ENCODE results near the gene CHIA.

CHIA gene

DNA sequence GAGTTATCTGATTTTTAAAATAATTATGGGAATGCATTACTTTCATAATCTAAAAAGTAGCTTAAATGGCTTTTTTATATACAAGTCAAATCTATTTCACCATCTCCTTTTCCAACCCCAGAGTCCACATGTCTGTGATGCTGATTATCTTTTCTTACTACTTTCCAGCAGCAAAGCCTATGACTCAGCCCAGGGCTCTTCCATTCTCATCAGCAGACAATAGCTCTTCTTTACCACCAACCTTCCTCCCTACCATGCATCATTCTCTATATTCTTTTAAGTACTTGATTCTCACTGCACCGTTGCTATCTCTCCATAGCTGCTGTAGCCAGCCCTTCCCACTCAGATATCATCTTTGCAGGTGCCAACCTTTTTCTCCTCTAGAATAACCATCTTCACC, 75.6 kb downstream of the CHIA start:
- no peak for DNase-seq (ENCODE audit: low spot score)

DNA sequence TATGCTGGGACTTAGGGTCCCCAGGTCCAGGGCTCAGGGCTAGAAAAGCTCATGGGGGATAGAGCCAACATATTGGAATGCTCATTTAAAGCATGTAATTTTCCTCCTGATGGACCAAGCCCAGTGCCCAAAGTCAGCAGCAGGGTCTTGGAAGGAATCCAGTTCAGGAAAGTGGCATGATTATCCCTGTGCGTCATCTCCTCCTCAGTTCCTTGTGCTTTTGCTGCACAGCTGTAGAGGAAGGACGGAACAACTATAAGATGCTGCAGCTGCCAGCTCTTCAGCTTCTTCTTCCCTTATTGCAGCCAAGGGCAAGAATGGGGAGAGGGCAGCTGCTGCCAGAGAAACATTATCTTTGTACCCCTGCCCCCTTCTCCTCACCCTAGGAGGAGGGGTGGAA, 78.5 kb downstream of the CHIA start:
- DNase-seq (ENCODE audit: low spot score), result no peak

DNA sequence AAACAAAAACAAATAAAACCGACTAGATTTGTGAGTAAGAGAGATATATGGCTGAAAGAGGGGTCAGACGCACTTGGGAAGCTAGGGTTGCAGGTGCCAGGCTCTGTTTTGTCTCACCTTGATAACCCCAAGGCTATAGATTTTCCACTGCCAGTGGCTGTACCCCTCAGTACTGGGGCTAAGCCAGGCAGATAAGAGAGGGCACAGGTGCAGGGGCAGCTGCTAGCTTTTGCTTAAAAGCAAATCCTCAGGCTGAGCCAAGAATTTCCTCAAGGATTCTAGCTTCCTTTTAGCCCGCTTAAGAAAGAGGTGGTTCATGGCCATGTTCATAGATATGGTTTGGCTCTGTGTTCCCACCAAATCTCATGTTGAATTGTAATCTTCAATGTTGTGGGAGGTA, 79.0 kb downstream of the CHIA start:
- DNase-seq (ENCODE audit: low spot score), result no peak
